DND-41 (cell line): ENCODE measurements around the gene NKAIN2.

Source experiments
- EZH2 ChIP-seq: IDR thresholded peaks from 3 replicates; pipeline ENCODE4 v1.6.1; 2012; ENCODE audit warnings: borderline replicate concordance, low read depth, mild to moderate bottlenecking, moderate library complexity, low read length, inconsistent platforms; ENCODE audit not compliant: severe bottlenecking
- TF ChIP-seq, protein P1 (sequence below): IDR thresholded peaks from 2 replicates; pipeline ENCODE4 v1.5.1; 2012; ENCODE audit warnings: borderline replicate concordance, low read length, moderate library complexity, mild to moderate bottlenecking; ENCODE audit not compliant: poor library complexity, severe bottlenecking; ENCODE audit errors: extremely low read depth

DNA sequence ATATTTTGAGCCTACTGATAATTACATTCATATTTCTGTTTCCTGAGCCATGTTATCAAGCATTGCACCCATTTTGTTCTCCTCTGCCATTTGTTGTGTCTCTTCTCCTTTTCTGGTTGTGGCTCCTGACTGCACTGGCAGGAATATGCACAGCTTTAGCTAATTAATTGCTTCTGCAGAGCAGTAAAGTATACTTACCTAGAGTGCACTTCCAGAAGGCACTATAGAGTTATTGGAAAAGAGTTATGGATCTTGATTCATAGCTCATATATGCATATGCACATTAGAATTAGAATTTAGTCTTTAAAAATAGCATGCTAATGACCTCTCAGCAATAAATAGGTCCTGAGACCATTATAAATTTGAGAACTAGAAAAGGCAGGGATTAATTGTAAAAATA, 262.6 kb downstream of the NKAIN2 start:
- TF ChIP-seq, protein P1, sequence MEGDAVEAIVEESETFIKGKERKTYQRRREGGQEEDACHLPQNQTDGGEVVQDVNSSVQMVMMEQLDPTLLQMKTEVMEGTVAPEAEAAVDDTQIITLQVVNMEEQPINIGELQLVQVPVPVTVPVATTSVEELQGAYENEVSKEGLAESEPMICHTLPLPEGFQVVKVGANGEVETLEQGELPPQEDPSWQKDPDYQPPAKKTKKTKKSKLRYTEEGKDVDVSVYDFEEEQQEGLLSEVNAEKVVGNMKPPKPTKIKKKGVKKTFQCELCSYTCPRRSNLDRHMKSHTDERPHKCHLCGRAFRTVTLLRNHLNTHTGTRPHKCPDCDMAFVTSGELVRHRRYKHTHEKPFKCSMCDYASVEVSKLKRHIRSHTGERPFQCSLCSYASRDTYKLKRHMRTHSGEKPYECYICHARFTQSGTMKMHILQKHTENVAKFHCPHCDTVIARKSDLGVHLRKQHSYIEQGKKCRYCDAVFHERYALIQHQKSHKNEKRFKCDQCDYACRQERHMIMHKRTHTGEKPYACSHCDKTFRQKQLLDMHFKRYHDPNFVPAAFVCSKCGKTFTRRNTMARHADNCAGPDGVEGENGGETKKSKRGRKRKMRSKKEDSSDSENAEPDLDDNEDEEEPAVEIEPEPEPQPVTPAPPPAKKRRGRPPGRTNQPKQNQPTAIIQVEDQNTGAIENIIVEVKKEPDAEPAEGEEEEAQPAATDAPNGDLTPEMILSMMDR = no peak
- TF ChIP-seq EZH2 = no peak
